DMS53 (cell line): ENCODE results near the gene SUMF1.
"Not testable (repeated sequence)": the region's sequence is repeated elsewhere in the genome, so short reads cannot be mapped to it uniquely, and the experiment has no call there.

ENCODE experiments used
- DNase-seq: peaks from one replicate; lab custom pipeline; 2025; lab: John Stamatoyannopoulos, UW

Gene SUMF1

GRCh38 chr3:4460334-4460733 is 6.7 kb downstream of the SUMF1 start:
- peak; percentile 26 for DNase-seq

- DNase-seq = no peak
These were observed 8.1 kb downstream of the SUMF1 start for GRCh38 chr3:4458961-4459360.

- not testable (repeated sequence) for DNase-seq
These were observed 10.3 kb downstream of the SUMF1 start for GRCh38 chr3:4456780-4457179.

DNA sequence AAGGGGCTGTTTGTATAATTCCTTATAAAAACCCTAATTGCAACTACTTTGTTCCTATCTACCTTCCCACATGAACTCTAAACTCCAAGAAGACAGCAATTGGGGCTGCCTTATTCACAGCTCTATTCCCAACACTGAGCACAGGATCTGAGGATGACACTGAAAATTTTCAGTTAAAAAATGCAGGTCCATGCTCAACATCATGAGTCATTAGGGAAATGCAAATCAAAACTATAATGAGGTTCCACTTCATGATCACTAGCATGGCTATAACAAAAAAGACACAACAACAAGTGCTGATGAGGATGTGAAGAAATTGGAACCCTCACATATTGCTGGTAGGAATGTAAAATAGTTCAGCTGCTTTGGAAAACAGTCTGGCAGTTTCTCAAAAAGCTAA is 12.9 kb downstream of the SUMF1 start:
- DNase-seq = no peak

DNA sequence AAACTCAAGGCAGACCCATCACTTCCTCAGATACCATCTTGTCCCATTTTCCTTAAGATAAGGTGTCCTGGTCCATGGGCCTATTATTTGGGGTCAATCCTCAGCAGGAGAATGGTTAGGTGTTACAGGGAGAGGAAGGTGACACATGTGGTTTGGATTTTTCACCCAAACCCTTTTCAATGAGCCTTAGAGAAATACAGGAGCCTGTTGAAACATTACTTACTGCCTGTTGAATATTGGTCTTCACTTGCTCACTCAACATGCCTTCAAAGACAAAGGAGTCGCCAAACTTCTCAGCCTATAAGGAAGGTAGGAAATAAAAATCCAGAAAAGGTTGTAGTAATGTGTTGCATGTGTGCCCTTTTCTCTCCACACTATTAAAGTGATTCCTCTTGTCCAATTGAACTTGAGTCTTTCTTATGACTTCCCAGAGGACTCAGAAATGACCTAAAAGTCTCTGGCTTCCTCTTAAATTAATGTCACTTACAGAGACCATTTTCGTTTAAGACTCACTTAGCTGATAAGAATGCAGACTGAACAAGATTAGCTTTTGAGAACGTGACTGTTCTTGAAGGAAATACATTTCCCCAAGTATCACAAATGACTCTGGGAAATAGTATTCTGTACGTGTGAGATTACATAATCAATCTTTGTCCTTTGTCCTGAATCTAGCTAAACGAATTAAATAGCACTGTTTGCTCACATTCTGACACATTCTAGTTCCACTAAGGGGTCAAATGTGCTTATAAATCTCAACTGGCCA is 17.8 kb downstream of the SUMF1 start:
- no peak for DNase-seq

GRCh38 chr3:4448187-4448586 is 18.9 kb downstream of the SUMF1 start:
- DNase-seq = no peak

GRCh38 chr3:4447295-4447999 is 19.6 kb downstream of the SUMF1 start:
- no peak for DNase-seq

GRCh38 chr3:4440951-4441350 is 26.1 kb downstream of the SUMF1 start:
- DNase-seq = no peak

- no peak for DNase-seq
These were observed 28.8 kb downstream of the SUMF1 start for GRCh38 chr3:4438296-4438695.

- no peak for DNase-seq
These were observed 34.8 kb downstream of the SUMF1 start for GRCh38 chr3:4432259-4432658.

DNA sequence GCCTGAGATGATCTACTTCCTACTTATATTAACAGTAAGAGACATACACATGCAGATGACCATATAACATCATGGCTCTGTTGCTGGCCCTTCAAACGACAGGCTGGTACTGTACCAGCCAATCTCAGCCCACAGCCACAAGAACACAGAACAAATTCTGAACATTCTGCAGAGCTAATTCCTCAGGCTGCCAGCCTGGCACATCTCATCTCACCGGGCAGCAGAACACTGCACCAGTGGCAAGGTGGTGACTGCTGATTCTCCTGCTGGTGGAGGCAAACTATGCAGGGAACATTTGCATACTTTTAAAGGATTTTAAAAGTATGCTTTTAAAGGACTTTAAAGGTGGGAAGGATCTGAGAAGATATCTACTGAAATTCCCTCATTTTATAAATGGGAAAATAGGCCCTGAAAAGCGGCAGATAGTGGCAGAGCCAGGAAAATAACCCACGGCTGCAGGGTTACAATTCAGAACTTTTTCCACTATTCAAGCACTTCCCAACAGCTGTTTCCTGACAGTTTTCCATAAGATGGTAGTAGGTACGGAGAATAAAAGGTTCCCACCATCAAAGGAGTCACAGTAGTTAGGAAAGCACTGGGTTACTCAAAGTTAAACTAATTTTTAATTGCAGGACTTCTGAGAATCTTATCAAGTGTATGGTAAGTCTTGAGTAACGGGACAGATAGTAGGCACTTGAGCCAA is 37.3 kb downstream of the SUMF1 start:
- DNase-seq = no peak

DNA sequence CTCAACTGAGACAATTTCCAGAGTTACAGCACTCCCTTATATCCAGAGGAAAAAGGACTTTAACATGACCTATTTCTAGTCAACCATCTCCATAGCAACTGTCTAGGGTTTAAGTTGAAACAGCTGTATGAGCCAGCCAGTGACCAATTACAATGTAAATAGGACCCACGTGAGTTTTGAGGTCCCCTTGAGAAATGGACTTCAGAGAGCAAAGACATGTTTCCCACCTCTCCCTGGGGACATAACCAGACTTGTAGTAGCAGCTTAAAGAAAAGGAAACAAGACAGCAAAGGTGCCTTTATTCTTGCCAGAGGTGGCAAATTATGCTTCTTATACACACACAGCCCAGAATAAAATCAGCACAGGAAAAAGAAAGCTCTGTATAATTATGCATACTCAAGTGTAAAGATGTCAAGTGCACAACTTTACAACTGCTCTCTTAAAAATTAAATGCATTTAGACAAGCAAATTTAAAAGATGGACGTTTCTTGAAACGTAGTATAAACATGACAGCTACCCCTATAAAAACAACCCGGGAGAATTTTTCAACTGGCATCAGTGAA is 40.2 kb downstream of the SUMF1 start:
- DNase-seq = peak; percentile 83

- DNase-seq = no peak
These were observed 40.7 kb downstream of the SUMF1 start for GRCh38 chr3:4426261-4426781.

DNA sequence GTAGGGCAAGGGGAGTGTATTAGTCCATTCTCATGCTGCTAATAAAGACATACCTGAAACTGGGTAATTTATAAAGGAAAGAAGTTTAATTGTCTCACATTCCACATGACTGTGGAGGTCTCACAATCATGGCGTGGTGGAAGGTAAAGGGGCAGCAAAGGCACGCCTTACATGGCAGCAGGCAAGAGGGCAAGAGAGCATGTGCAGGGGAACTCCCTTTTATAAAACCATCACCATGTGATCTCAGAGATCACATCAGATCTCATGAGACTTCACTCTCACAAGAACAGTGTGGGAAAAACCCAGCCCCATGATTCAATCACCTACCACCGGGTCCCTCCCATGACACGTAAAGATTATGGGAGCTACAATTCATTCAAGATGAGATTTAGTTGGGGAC is 41.4 kb downstream of the SUMF1 start:
- no peak for DNase-seq

DNA sequence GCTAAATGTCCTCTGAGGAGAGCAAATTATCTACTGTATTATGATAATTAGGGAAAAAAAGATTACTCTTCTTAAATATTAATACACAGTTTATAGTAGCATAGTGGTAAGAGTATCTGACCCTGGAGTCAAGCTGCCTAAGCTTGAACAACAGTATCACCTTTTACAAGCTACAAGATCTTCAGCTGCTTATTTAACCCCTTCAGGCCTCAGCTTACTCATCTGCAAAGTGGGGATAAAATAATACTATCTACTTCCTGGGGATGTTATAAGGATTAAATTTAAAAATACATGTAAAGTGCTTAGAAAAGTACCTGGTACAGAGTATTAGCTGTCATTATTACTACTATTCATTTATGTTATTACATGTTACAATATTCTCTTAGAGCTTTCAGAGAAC is 42.0 kb downstream of the SUMF1 start:
- no peak for DNase-seq

DNA sequence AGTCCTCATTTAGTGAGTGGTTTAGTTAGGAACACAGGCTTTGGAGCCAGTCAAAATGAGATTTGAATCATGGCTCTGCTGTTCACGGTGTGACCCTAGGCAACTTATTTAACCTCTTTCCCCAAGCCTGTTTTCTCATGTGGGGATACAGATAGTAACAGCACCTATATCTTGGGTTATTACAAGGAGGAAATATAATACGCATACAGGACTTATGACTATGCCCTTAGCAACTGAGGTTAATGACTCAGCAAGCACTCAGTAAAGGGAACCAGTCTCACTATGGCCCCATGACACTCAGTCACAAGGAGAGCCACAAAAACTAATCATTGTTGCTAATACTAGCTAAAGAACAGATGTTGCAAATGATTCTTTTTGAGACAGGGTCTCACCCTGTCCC is 45.9 kb downstream of the SUMF1 start:
- peak; percentile 10 for DNase-seq

DNA sequence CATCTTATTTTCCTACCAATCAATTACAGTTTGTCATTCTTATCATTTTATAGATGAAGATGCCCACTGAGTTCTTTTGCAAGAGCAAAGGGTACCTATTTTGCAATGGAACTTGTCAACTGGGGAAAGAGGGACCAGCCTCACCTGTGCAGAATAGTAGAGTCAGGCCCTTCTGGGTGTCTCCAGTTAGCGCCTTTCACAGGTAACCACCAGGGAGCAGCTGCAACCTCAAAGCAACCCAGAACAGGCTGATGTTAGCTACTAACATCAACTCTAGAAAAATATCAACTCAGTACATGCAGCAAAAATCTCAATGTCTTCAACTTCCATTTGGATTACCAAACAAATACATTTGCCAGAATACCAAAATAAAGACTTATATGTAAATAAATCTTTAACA is 47.1 kb downstream of the SUMF1 start:
- DNase-seq = no peak

- DNase-seq = no peak
These were observed 47.7 kb downstream of the SUMF1 start for GRCh38 chr3:4419386-4419785.

GRCh38 chr3:4418156-4418555 is 48.9 kb downstream of the SUMF1 start:
- DNase-seq = no peak

- no peak for DNase-seq
These were observed 49.6 kb downstream of the SUMF1 start for GRCh38 chr3:4417449-4417848.

GRCh38 chr3:4416961-4417360 is 50.1 kb downstream of the SUMF1 start:
- DNase-seq = no peak

- no peak for DNase-seq
These were observed 50.6 kb downstream of the SUMF1 start for GRCh38 chr3:4416427-4416945.
